Measurements from ENCODE around the gene PODXL. TPM values are rescaled to one million over a fixed set of nuclear protein-coding genes. Genes with fewer than 3 reads are reported as not detected.

Gene PODXL
- 0.88 and 1.4 TPM in 2 replicates for total RNA-seq

DNA sequence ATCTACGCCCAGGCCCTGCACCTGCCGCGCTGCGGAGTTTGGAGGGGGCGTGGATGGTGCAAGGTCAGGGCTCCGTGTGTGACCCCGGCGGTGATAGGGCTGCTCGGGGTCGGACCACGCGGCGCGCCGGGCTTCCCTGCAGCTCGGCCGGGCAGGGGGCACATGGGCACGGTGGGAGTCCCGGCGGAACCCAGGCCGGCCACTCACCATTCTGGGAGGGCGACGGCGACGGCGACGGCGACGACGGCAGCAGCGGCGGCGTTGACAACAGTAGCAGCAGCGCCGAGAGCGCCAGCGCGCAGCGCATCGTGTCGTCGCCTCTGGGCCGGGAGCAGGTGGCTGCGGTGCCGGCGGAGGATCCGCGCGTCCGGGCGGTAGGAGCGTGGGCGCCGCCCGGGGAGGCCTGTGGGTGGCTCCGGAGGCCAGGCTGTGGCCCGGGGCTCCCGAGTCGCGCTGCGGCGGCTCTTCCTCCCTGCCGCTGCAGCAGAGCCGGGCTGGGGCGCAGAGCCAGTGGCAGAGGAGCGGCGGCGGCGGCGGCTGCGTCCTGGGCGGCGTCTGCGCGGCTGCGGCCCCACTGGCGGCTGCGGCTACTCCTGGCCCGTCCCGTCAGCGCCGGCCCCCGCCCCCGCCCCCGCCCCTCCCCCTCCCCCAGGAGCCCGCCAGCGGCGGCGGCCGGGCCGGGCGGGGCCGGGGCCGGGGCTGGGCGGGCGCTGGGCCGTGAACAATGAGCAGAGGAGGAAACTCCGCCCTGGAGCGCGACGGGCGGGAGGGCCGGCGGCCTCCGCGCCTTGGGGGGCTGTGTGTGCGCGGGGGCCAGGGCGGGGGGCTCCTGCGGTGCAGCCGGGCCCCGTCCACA is at the start of gene PODXL:
PODXL (minus strand) TSS at position 576 of the 856 bp plus-strand sequence; CDS start at position 307, 269 bp downstream.
- Histone ChIP-seq H3K27me3 (ENCODE audit: insufficient read depth, low read length) (peaks cover 12% of the 10 kb centered on the region), H3K79me2 (ENCODE audit: insufficient read depth, low read length) (peaks cover 35% of the 10 kb centered on the region), H3K9me3 (ENCODE audit: low read depth, low read length) (no peaks in the 10 kb centered on the region), H3K4me2 (ENCODE audit: insufficient read depth, low read length) (peak within 1 kb of the TSS; percentile 88), H3K4me1 (ENCODE audit: insufficient read depth, low read length) (peaks cover 14% of the 10 kb centered on the region), H4K20me1 (ENCODE audit: insufficient read depth, low read length) (no peaks in the 10 kb centered on the region), H3K36me3 (ENCODE audit: insufficient read depth, low read length) (no peaks in the 10 kb centered on the region), H3K4me3 (ENCODE audit: insufficient read depth, low read length) (peak within 1 kb of the TSS; percentile 72), H2AFZ (ENCODE audit: low read length) (peak within 1 kb of the TSS; percentile 6), H3K27ac (ENCODE audit: low read depth, low read length) (no peak within 1 kb of the TSS)
- TF ChIP-seq, protein P1, sequence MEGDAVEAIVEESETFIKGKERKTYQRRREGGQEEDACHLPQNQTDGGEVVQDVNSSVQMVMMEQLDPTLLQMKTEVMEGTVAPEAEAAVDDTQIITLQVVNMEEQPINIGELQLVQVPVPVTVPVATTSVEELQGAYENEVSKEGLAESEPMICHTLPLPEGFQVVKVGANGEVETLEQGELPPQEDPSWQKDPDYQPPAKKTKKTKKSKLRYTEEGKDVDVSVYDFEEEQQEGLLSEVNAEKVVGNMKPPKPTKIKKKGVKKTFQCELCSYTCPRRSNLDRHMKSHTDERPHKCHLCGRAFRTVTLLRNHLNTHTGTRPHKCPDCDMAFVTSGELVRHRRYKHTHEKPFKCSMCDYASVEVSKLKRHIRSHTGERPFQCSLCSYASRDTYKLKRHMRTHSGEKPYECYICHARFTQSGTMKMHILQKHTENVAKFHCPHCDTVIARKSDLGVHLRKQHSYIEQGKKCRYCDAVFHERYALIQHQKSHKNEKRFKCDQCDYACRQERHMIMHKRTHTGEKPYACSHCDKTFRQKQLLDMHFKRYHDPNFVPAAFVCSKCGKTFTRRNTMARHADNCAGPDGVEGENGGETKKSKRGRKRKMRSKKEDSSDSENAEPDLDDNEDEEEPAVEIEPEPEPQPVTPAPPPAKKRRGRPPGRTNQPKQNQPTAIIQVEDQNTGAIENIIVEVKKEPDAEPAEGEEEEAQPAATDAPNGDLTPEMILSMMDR (IDR thresholded peaks at IDR 0.05; ENCODE audit: extremely low read depth, low read depth, low read length), result no peak
- peak; percentile 96 for DNase-seq (ENCODE audit: insufficient read length, low spot score, missing footprints)

DNA sequence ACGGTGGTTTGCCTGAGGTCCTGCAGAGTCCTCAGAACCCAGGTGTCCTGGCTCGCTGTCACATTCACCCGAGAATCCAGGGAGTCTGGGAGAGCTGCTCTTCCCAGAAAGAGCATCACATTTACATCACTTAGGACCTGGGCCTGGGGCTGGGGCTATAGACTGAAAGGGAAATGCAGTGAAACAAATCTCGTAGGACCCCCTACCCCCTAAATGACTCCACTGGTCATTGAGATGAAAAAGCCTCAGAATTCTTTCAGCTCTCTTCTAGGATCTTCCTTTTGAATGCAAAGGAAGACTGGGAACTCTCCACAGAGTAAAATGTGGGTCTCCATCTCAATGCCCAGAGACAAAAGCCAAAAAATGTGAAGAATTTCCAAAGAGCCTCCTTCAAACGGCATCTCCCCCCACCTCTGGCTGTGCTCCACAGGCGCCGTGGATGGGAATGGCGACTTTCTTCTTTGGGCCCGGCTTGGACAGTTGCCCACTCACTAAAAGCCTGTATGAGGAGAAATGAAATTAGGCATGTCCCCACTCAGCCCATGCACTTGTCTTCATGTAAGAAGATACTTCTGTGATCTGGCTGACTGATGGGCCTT is 49.0 kb upstream of the PODXL start:
- DNase-seq (ENCODE audit: insufficient read length, low spot score, missing footprints), result no peak
- H2AFZ ChIP-seq (ENCODE audit: low read length), result no peak overlapping the region
- TF ChIP-seq, protein P1 (IDR thresholded peaks at IDR 0.05; ENCODE audit: extremely low read depth, low read depth, low read length), result no peak

DNA sequence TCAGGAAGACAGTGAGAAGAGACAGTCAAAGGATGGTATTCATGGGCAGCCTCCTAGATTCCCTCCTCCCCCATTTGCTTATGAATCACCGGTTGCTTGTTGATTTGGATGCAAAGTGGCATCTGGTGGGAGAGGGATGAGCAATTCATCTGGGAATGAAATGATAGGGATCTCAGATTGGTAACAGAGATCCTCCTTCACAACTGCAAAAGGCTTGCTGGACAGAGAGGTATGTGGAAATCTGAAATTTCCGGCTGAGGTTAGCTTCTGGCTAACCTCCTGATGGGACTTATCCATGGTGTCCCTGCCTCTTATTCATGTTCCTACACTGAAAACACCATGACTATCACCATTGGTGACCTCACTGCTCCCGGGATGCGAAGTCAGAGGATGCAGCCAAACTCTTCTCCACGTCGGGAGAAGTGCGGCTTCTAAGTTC is 48.4 kb upstream of the PODXL start:
- H4K20me1 ChIP-seq (ENCODE audit: insufficient read depth, low read length), result no peaks in the 10 kb centered on the region
- H3K27me3 ChIP-seq (ENCODE audit: insufficient read depth, low read length), result no peaks in the 10 kb centered on the region
- DNase-seq (ENCODE audit: insufficient read length, low spot score, missing footprints), result peak; percentile 84
- peak overlapping the region; percentile 14 for H3K4me2 ChIP-seq (ENCODE audit: insufficient read depth, low read length)
- H3K9me3 ChIP-seq (ENCODE audit: low read depth, low read length), result no peaks in the 10 kb centered on the region
- H3K79me2 ChIP-seq (ENCODE audit: insufficient read depth, low read length), result no peaks in the 10 kb centered on the region
- H3K36me3 ChIP-seq (ENCODE audit: insufficient read depth, low read length), result no peaks in the 10 kb centered on the region
- H3K27ac ChIP-seq (ENCODE audit: low read depth, low read length), result no peak overlapping the region
- TF ChIP-seq, protein P1 (IDR thresholded peaks at IDR 0.05; ENCODE audit: extremely low read depth, low read depth, low read length), result no peak
- H2AFZ ChIP-seq (ENCODE audit: low read length), result no peak overlapping the region
- peaks cover 30% of the 10 kb centered on the region for H3K4me1 ChIP-seq (ENCODE audit: insufficient read depth, low read length)
- no peak overlapping the region for H3K4me3 ChIP-seq (ENCODE audit: insufficient read depth, low read length)

More for the DNA sequence above, 49.0 kb upstream of the PODXL start:
- Histone ChIP-seq H3K4me2 (ENCODE audit: insufficient read depth, low read length) (peak overlapping the region; percentile 14), H3K4me3 (ENCODE audit: insufficient read depth, low read length) (no peak overlapping the region), H4K20me1 (ENCODE audit: insufficient read depth, low read length) (no peaks in the 10 kb centered on the region), H3K9me3 (ENCODE audit: low read depth, low read length) (no peaks in the 10 kb centered on the region), H3K36me3 (ENCODE audit: insufficient read depth, low read length) (no peaks in the 10 kb centered on the region), H3K4me1 (ENCODE audit: insufficient read depth, low read length) (peaks cover 30% of the 10 kb centered on the region), H3K79me2 (ENCODE audit: insufficient read depth, low read length) (no peaks in the 10 kb centered on the region), H3K27ac (ENCODE audit: low read depth, low read length) (no peak overlapping the region), H3K27me3 (ENCODE audit: insufficient read depth, low read length) (no peaks in the 10 kb centered on the region)

DNA sequence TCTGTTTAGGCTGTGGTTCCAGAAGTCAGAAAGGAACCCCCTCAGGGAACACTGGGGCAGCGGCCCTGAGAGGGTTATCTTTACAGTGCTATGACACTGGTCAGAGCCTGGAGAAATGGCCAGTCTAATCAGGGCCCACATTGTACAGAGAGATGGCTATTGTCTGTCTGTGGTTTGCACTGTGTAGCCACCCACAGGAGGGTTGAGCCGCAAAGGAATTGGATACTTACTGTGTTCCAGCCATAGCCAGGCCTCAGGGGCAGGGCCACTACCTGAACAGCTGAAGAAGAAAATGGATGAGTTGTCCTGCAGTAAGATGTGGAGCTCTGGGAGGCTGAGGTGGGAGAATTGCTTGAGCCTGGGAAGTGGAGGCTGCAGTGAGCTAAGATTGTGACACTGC is 47.5 kb upstream of the PODXL start:
- Histone ChIP-seq H3K27ac (ENCODE audit: low read depth, low read length) (no peak overlapping the region), H3K36me3 (ENCODE audit: insufficient read depth, low read length) (no peaks in the 10 kb centered on the region), H3K27me3 (ENCODE audit: insufficient read depth, low read length) (no peaks in the 10 kb centered on the region), H3K4me3 (ENCODE audit: insufficient read depth, low read length) (no peak overlapping the region), H3K79me2 (ENCODE audit: insufficient read depth, low read length) (no peaks in the 10 kb centered on the region), H4K20me1 (ENCODE audit: insufficient read depth, low read length) (no peaks in the 10 kb centered on the region), H3K4me1 (ENCODE audit: insufficient read depth, low read length) (peaks cover 30% of the 10 kb centered on the region), H2AFZ (ENCODE audit: low read length) (no peak overlapping the region), H3K9me3 (ENCODE audit: low read depth, low read length) (no peaks in the 10 kb centered on the region), H3K4me2 (ENCODE audit: insufficient read depth, low read length) (no peak overlapping the region)
- TF ChIP-seq, protein P1 (IDR thresholded peaks at IDR 0.05; ENCODE audit: extremely low read depth, low read depth, low read length), result no peak
- no peak for DNase-seq (ENCODE audit: insufficient read length, low spot score, missing footprints)
